Muscle layer of colon (tissue), 2 donors: ENCODE measurements around the gene PPIL1.

Experiments used
- H3K27ac ChIP-seq: one replicate; pipeline ENCODE4 v1.7.0; 2013; ENCODE audit warnings: low read depth, mild to moderate bottlenecking, low read length, moderate library complexity
- H3K27me3 ChIP-seq, 2 donors: one replicate each; pipeline ENCODE4 v1.7.0; 2013; ENCODE audit warnings: low read length in 2 of 2, mild to moderate bottlenecking in 2 of 2; ENCODE audit not compliant: insufficient read depth in 2 of 2, control insufficient read depth in 1 of 2
- H3K36me3 ChIP-seq: one replicate; pipeline ENCODE4 v1.7.0; 2013; ENCODE audit warnings: mild to moderate bottlenecking, low read length; ENCODE audit not compliant: insufficient read depth
- H3K4me1 ChIP-seq: one replicate; pipeline ENCODE4 v1.7.0; 2013; ENCODE audit warnings: mild to moderate bottlenecking, low read length; ENCODE audit not compliant: insufficient read depth
- H3K4me3 ChIP-seq, 2 donors: one replicate each; pipeline ENCODE4 v1.7.0; 2013; ENCODE audit warnings: low read length in 2 of 2, low read depth in 1 of 2, mild to moderate bottlenecking in 1 of 2, moderate library complexity in 1 of 2
- H3K9ac ChIP-seq: one replicate; pipeline ENCODE4 v1.7.0; 2013; ENCODE audit warnings: low read length
- H3K9me3 ChIP-seq: one replicate; pipeline ENCODE4 v1.7.0; 2013; ENCODE audit warnings: mild to moderate bottlenecking, low read length
- donor health status: abdominal sarcoma.
- donor health status: Adenocarcinoma of cecum.

PPIL1 gene

GRCh38 chr6:36839749-36840431 lies 34.7 kb downstream of the PPIL1 start:
- H3K4me3 ChIP-seq: peak overlapping the region; percentile 35 to 54
- peak overlapping the region; percentile 41 for H3K27ac ChIP-seq
- H3K27me3 ChIP-seq: peaks cover 0 to 14% of the 10 kb centered on the region in 2 donors
- H3K4me1 ChIP-seq: peaks cover 11% of the 10 kb centered on the region
- H3K9ac ChIP-seq: no peak overlapping the region
- H3K9me3 ChIP-seq: no peaks in the 10 kb centered on the region
- no peaks in the 10 kb centered on the region for H3K36me3 ChIP-seq

GRCh38 chr6:36838896-36839748 lies 35.5 kb downstream of the PPIL1 start, which contains the start of gene CPNE5:
CPNE5 (minus strand) TSS chr6:36839444; CDS start chr6:36839377, 67 bp downstream.
- Histone ChIP-seq H3K27ac (peak within 1 kb of the TSS; percentile 41), H3K4me1 (peaks cover 11% of the 10 kb centered on the region), H3K9me3 (no peaks in the 10 kb centered on the region), H3K4me3 (peak within 1 kb of the TSS; percentile 35 to 54), H3K36me3 (no peaks in the 10 kb centered on the region), H3K9ac (no peak within 1 kb of the TSS), H3K27me3 (peaks cover 0 to 14% of the 10 kb centered on the region in 2 donors)

- Histone ChIP-seq H3K9me3 (no peaks in the 10 kb centered on the region), H3K27ac (no peak overlapping the region), H3K27me3 (peaks cover 0 to 14% of the 10 kb centered on the region in 2 donors), H3K9ac (no peak overlapping the region), H3K4me3 (no peak overlapping the region), H3K36me3 (no peaks in the 10 kb centered on the region), H3K4me1 (peaks cover 11% of the 10 kb centered on the region)
Measured at GRCh38 chr6:36837686-36838085, 36.9 kb downstream of the PPIL1 start.

GRCh38 chr6:36837022-36837339 lies 37.6 kb downstream of the PPIL1 start:
- Histone ChIP-seq H3K4me1 (peaks cover 11% of the 10 kb centered on the region), H3K27me3 (peaks cover 0 to 14% of the 10 kb centered on the region in 2 donors), H3K9me3 (no peaks in the 10 kb centered on the region), H3K27ac (no peak overlapping the region), H3K4me3 (no peak overlapping the region), H3K9ac (no peak overlapping the region), H3K36me3 (no peaks in the 10 kb centered on the region)

DNA sequence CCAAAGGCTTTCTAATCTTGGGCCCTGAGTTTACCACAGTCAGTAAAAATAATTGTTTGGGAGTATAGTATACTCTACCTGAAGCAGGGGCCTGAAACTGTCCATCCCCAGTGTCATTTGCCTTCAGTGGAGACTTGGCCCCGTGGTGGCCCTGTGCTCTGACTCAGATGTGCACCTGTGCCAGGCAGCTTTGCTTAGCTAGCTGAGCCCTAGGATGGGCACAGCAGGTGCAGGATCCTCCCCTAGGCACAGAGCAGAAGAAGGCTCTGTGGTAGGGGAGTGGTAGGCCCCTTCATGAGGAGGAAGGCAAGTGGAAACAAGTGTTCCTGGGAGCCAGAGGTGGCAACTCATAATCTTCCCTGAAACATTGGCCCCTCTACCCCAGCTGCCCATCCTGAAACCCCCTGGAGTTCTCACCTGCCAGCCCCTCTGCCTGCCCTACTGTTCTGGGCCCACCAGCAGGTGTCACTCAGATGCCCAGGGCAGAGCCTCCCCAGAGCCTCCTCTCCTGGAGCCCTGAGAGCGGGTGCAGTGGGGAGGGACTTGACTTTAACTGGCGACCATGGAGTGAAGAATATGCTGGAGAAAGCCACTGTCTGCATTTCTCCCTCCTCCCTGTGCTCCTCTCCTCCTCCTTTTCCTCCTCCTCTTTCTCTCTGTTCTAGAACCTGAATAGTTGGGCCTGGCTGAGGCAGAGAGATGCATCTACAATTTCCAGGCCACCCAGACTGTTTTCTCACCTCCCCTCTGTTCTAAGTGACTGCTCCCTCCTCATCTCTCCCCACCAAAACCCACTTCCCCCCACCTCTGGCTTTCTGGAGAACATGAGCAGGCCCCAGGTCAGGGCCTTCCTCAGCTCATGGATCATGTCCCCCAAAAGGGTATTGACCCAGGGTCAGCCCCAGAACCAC lies 38.2 kb downstream of the PPIL1 start:
- H3K9ac ChIP-seq: no peak overlapping the region
- peaks cover 0 to 14% of the 10 kb centered on the region in 2 donors for H3K27me3 ChIP-seq
- H3K36me3 ChIP-seq: no peaks in the 10 kb centered on the region
- H3K9me3 ChIP-seq: no peaks in the 10 kb centered on the region
- no peak overlapping the region for H3K27ac ChIP-seq
- H3K4me3 ChIP-seq: no peak overlapping the region
- peaks cover 6% of the 10 kb centered on the region for H3K4me1 ChIP-seq

DNA sequence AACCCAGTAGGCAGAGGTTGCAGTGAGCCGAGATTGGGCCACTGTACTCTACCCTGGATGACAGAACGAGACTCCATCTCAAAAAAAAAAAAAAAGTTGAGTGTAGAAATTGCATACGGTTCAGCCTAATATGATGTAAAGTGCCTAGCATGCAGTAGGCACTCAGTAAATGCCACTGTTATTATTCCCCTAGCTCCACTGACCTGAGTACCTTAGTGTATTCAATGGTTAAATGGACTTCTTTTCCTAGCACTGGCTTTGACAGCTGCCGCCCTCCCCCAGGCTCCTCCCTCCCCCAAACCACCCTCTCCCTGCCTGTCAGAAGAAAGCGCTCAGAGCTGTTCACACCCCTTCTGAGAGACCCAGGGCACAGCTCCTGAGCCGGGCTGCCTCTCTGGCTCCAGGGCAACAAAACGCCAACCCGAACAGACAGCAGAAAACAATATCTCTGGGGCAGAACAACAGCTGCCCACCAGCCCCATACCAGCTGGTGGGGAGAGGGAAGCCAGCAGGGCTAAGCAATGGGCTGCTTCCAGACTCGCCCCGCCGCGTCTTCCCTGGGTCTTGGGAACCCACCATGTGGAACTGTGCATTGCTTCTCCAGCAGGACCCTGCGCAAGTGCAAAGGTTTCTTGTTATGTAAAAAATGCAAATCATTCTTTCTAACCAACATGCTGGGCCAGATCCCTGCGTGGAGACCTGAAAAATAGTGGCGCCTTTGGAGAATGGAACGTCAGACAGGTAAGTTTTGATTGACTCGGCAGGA lies 39.8 kb downstream of the PPIL1 start:
- Histone ChIP-seq H3K4me3 (no peak overlapping the region), H3K9me3 (no peaks in the 10 kb centered on the region), H3K27ac (no peak overlapping the region), H3K36me3 (no peaks in the 10 kb centered on the region), H3K9ac (no peak overlapping the region), H3K27me3 (peaks cover 0 to 6% of the 10 kb centered on the region in 2 donors), H3K4me1 (peaks cover 10% of the 10 kb centered on the region)

- no peaks in the 10 kb centered on the region for H3K9me3 ChIP-seq
- H3K9ac ChIP-seq: no peak overlapping the region
- no peak overlapping the region for H3K27ac ChIP-seq
- H3K27me3 ChIP-seq: no peaks in the 10 kb centered on the region
- no peaks in the 10 kb centered on the region for H3K36me3 ChIP-seq
- H3K4me3 ChIP-seq: no peak overlapping the region
- H3K4me1 ChIP-seq: peaks cover 11% of the 10 kb centered on the region
Measured at GRCh38 chr6:36833182-36833789, 41.3 kb downstream of the PPIL1 start.

DNA sequence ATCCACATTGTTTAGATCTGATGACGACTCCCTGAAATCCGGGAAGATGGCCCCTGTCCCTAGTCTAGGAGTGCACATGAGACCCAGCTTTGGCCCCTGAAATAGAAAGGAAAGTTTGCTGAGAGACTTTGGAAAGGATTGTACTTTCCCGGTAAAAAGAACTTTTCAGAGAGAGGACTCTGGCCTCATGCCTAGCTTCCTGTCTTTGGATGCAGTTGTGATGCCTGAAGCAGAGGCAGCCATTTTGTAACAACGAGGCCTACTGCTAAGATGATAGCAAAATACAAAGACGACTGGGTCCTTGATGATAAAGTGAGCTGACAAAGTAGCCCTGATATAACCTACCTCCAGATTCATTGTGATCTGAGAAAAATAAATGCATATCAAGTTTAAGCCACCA lies 42.3 kb downstream of the PPIL1 start:
- Histone ChIP-seq H3K4me1 (peaks cover 11% of the 10 kb centered on the region), H3K9me3 (no peaks in the 10 kb centered on the region), H3K9ac (no peak overlapping the region), H3K27ac (no peak overlapping the region), H3K4me3 (no peak overlapping the region), H3K27me3 (no peaks in the 10 kb centered on the region), H3K36me3 (no peaks in the 10 kb centered on the region)

- Histone ChIP-seq H3K4me1 (peaks cover 11% of the 10 kb centered on the region), H3K9me3 (no peaks in the 10 kb centered on the region), H3K27me3 (no peaks in the 10 kb centered on the region), H3K27ac (no peak overlapping the region), H3K4me3 (no peak overlapping the region), H3K9ac (no peak overlapping the region), H3K36me3 (no peaks in the 10 kb centered on the region)
Measured at GRCh38 chr6:36830577-36830976, 44.0 kb downstream of the PPIL1 start.

DNA sequence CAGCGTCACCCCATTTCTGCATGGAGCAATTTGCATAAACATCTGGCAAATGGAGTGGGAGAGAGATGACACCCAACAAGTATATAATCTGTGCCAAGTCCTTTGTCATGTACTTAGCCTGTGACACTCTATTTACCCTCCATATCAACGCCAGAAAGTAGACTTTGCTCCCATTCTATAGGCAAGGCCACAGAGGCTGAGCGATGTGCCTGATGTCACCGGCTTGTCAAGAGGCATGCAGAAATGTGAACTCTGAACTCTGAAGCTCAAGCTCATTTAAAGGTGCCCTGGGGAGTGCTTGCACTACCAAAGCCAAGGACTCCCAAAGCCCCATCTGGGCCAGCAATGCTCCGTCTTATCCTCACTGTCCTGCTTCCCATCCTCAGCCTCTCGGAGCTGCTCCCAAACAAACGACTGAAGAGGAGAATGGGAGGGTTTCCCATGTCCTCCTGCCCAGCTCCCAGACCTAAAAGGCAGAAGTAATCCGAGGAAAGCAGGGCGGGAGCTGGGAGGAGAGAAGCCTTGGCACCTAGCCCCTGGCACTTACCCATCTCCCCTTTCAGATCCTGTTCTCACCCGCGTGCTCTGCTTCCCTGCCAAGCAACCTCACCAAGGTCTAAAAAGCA lies 44.6 kb downstream of the PPIL1 start:
- Histone ChIP-seq H3K36me3 (no peaks in the 10 kb centered on the region), H3K27me3 (no peaks in the 10 kb centered on the region), H3K27ac (no peak overlapping the region), H3K4me1 (peaks cover 11% of the 10 kb centered on the region), H3K9ac (no peak overlapping the region), H3K9me3 (no peaks in the 10 kb centered on the region), H3K4me3 (peak overlapping the region in 1 of 2 donors; percentile 39)
